Activated gamma-delta T cell (primary cell): ENCODE data around the gene PSMB2.

Experiments
- DNase-seq: peaks from one replicate; lab custom pipeline; 2025; lab: John Stamatoyannopoulos, UW

The PSMB2 gene

GRCh38 chr1:35556484-35557117 lies 84.7 kb downstream of the PSMB2 start:
- DNase-seq, result no peak

GRCh38 chr1:35555601-35556477 lies 85.5 kb downstream of the PSMB2 start:
- DNase-seq, result no peak

- DNase-seq, result no peak
Observed at GRCh38 chr1:35555212-35555584, 86.1 kb downstream of the PSMB2 start.

- no peak for DNase-seq
Observed at GRCh38 chr1:35554266-35555211, 86.8 kb downstream of the PSMB2 start.

- no peak for DNase-seq
Observed at GRCh38 chr1:35553851-35554250, 87.5 kb downstream of the PSMB2 start.
